ENCODE results near the gene MS4A14. TPM values are rescaled to one million over a fixed set of nuclear protein-coding genes. Genes with fewer than 3 reads are reported as not detected.
"Not testable (repeated sequence)": the region's sequence is repeated elsewhere in the genome, so short reads cannot be mapped to it uniquely, and the experiment has no call there.

MS4A14 gene
- polyA plus RNA-seq (2013, experiment 1 of 2; ENCODE audit: insufficient read length), result not detected
- not detected for polyA plus RNA-seq (2013, experiment 2 of 2; ENCODE audit: insufficient read length)

GRCh38 chr11:60396382-60396781, at the start of gene MS4A14:
Gene MS4A14, plus strand, starts transcription at chr11:60396459. Its CDS starts 120 bp downstream, at chr11:60396579.
- no peak for DNase-seq

GRCh38 chr11:60347084-60347797, 49.0 kb upstream of the MS4A14 start:
- no peak for DNase-seq

GRCh38 chr11:60348116-60348515, 48.1 kb upstream of the MS4A14 start:
- no peak for DNase-seq

- no peak for DNase-seq
These were observed 46.3 kb upstream of the MS4A14 start for GRCh38 chr11:60349990-60350389.

GRCh38 chr11:60357771-60358170, 38.5 kb upstream of the MS4A14 start:
- no peak for DNase-seq

- no peak for DNase-seq
These were observed 35.6 kb upstream of the MS4A14 start for GRCh38 chr11:60360621-60361020.

- no peak for DNase-seq
These were observed 34.0 kb upstream of the MS4A14 start for GRCh38 chr11:60362241-60362640.

- peak; percentile 47 for DNase-seq
These were observed 32.5 kb upstream of the MS4A14 start for GRCh38 chr11:60363542-60364470.

GRCh38 chr11:60366262-60366904, 29.9 kb upstream of the MS4A14 start:
- DNase-seq, result not testable (repeated sequence)

- DNase-seq, result no peak
These were observed 29.2 kb upstream of the MS4A14 start for GRCh38 chr11:60367009-60367408.

- DNase-seq, result no peak
These were observed 28.4 kb upstream of the MS4A14 start for GRCh38 chr11:60367896-60368295.

- DNase-seq, result no peak
These were observed 25.9 kb upstream of the MS4A14 start for GRCh38 chr11:60370252-60370810.

- no peak for DNase-seq
These were observed 25.4 kb upstream of the MS4A14 start for GRCh38 chr11:60370811-60371298.

GRCh38 chr11:60371386-60371785, 24.9 kb upstream of the MS4A14 start:
- DNase-seq, result no peak

GRCh38 chr11:60371854-60372253, 24.4 kb upstream of the MS4A14 start:
- no peak for DNase-seq

GRCh38 chr11:60372767-60373166, 23.5 kb upstream of the MS4A14 start:
- no peak for DNase-seq

GRCh38 chr11:60375316-60375715, 20.9 kb upstream of the MS4A14 start:
- no peak for DNase-seq

GRCh38 chr11:60376601-60377000, 19.7 kb upstream of the MS4A14 start:
- no peak for DNase-seq

GRCh38 chr11:60377401-60378136, 18.7 kb upstream of the MS4A14 start:
- DNase-seq, result no peak

GRCh38 chr11:60378354-60378753, 17.9 kb upstream of the MS4A14 start, which contains the start of gene MS4A7:
Gene MS4A7, plus strand, starts transcription at chr11:60378532. Its CDS starts 4,610 bp downstream, at chr11:60383142.
- no peak for DNase-seq

GRCh38 chr11:60389279-60389910, 6.9 kb upstream of the MS4A14 start:
- DNase-seq, result no peak

Measured in fibroblast of skin of scalp (primary cell).